VCaP (cell line): ENCODE measurements around the gene QSOX2.

Experiments used
- H3K27ac ChIP-seq: fragments of 450-650 bp; 2 replicates; pipeline ENCODE4 v1.5.1; 2017
- CTCF ChIP-seq: fragments of 450-650 bp; conservative IDR thresholded peaks from 2 replicates; pipeline ENCODE4 v1.5.1; 2017; ENCODE audit warnings: mild to moderate bottlenecking, moderate library complexity

The QSOX2 gene

GRCh38 chr9:136280535-136281315 lies 35.1 kb upstream of the QSOX2 start:
- no peak for TF ChIP-seq CTCF
- H3K27ac ChIP-seq: no peak overlapping the region

GRCh38 chr9:136279471-136279870 lies 33.9 kb upstream of the QSOX2 start:
- H3K27ac ChIP-seq: no peak overlapping the region
- no peak for TF ChIP-seq CTCF

GRCh38 chr9:136278894-136279293 lies 33.3 kb upstream of the QSOX2 start:
- H3K27ac ChIP-seq: no peak overlapping the region
- TF ChIP-seq CTCF: no peak

GRCh38 chr9:136278221-136278620 lies 32.6 kb upstream of the QSOX2 start:
- H3K27ac ChIP-seq: no peak overlapping the region
- no peak for TF ChIP-seq CTCF

- TF ChIP-seq CTCF: no peak
- no peak overlapping the region for H3K27ac ChIP-seq
Observed at GRCh38 chr9:136277746-136278145, 32.1 kb upstream of the QSOX2 start.

GRCh38 chr9:136276716-136277115 lies 31.1 kb upstream of the QSOX2 start:
- TF ChIP-seq CTCF: no peak
- H3K27ac ChIP-seq: no peak overlapping the region

GRCh38 chr9:136275655-136276429 lies 30.2 kb upstream of the QSOX2 start:
- no peak overlapping the region for H3K27ac ChIP-seq
- TF ChIP-seq CTCF: no peak
